ENCODE data around the gene EBNA1BP2.
"Not testable (repeated sequence)": the region's sequence is repeated elsewhere in the genome, so short reads cannot be mapped to it uniquely, and the experiment has no call there.

The EBNA1BP2 gene

GRCh38 chr1:43171312-43171875, 696 bp downstream of the EBNA1BP2 start:
- no peak for DNase-seq

GRCh38 chr1:43165765-43166164, 6.3 kb downstream of the EBNA1BP2 start:
- no peak for DNase-seq

GRCh38 chr1:43165162-43165561, 6.9 kb downstream of the EBNA1BP2 start:
- DNase-seq = no peak

- no peak for DNase-seq
Measured at GRCh38 chr1:43156026-43156425, 16.1 kb downstream of the EBNA1BP2 start.

DNA sequence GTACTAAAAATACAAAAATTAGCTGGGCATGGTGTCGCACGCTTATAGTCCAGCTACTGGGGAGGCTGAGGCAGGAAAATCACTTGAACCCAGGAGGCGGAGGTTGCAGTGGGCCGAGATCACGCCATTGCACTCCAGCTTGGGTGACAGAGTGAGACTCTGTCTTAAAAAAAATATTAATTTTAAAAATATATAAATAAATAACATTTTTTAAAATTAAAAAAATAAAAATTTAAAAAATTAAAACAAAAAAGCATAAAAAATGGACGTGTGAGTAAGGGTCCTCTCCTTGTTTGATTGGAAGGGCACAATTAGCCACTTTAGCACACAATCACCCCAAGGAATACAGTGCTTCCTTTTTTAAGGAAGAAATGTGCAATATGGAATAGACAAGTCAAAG, 18.6 kb downstream of the EBNA1BP2 start:
- no peak for DNase-seq

DNA sequence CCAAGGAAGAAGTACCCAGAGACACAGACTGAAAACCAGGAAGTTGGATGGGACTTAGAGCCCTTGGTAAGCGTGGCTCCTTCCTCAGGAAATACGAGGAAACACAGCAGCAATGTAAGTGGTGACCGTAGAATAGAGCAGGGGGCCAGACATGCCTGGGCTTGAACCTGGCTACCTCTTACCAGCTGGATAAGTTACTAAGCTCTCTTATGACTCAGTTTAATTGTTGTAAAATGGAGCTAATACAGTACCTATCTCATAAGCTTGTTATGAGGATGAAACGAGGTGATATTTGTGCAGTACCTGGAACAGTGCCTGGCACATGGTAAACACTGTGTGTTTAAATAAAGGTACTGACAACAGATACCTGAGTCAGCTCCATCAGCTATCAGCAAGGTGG, 19.2 kb downstream of the EBNA1BP2 start:
- no peak for DNase-seq

GRCh38 chr1:43149889-43150288, 22.2 kb downstream of the EBNA1BP2 start:
- no peak for DNase-seq

DNA sequence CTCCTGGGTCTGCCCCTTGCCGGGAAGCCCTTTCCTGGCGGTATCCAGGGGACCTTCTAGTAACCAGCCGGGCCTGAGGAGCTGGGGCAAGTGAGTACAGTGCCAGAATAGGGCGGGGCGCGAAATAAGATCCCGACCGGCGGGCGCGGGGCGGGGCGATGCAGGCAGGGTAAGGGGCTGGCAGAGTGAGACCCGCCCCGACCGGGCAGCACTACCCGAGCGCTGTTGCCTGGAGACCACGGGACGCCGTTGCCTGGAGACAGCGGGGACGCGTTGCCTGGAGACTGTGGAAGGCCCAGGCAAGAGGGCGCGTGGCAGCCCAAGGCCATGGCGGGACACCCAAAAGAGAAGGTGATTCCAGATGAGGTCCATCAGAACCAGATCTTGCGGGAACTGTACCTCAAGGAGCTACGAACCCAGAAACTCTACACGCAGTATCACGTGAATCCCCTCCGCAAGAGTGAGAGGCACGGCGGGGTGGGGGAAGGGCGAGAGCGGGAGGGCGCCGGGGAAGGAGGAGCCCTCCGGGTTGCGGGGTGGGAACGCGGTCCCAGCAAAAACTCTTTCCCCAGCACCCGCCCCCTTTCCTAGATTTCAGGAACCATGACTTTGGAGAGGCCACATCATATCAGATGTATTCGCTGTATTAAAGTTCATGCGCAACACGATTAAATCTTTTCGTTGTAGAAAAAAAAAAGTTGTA, 24.3 kb downstream of the EBNA1BP2 start:
- DNase-seq = peak; percentile 36 to 50

DNA sequence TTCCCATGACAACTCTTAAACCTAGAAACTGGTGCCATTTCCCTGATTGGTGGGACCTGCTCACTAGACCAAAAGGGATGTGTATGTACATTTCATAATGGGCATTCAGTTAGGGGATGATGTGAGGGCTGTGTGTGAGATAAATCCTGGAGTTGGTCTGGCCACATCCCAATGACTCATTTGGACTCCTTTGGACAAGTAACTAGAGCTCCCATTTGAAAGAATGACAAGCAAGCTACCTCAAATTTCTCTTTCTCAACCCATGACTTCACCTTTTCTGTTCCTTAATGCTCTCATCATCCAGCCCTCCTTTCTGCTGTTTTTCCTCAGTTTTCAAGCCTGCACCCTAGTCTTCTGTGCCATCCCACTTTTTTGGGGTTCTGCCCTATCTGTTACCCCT, 27.9 kb downstream of the EBNA1BP2 start:
- DNase-seq = no peak

DNA sequence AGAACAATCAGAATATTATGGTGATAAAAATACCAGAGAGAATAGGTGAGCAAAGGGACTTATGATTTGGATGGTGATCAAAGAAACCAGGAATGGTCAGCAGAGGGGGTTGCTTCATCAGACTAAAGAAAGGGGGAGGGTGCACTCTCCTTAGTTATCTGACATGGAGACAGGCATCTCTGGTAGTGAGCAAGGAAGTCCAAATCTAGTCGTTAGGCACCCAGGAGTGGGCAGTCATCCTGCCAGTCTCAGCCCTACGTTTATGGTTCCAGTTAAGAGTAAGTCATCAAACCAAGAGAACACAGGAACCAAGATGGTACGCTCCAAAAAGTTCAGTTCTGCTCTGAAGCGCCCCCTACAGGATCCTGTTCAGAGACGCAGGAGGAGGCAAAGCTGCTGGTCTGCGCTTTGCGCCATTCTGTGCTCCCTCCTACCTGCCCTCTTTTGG, 28.6 kb downstream of the EBNA1BP2 start:
- DNase-seq = peak; percentile 7 to 34

DNA sequence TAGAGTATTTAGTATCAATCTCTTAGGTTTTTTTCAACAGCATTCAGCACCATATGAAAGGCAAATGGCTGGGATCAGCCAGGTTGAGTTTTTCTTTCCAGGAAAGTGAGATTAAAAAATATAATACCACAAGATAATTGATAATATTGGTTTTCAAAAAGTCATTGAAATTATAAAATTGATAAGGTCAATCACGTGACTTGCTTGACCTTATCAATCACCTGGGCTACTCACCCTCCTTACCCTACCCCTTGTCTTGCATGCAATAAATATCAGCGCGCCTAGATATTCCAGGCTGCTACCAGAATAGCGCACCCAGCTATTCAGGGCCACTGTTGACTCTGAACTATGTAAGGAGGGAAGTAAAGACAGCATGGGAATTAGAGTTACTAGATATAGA, 31.5 kb downstream of the EBNA1BP2 start:
- no peak for DNase-seq

- no peak for DNase-seq
Measured at GRCh38 chr1:43140010-43140409, 32.1 kb downstream of the EBNA1BP2 start.

- not testable (repeated sequence) for DNase-seq
Measured at GRCh38 chr1:43139295-43139694, 32.8 kb downstream of the EBNA1BP2 start.

DNA sequence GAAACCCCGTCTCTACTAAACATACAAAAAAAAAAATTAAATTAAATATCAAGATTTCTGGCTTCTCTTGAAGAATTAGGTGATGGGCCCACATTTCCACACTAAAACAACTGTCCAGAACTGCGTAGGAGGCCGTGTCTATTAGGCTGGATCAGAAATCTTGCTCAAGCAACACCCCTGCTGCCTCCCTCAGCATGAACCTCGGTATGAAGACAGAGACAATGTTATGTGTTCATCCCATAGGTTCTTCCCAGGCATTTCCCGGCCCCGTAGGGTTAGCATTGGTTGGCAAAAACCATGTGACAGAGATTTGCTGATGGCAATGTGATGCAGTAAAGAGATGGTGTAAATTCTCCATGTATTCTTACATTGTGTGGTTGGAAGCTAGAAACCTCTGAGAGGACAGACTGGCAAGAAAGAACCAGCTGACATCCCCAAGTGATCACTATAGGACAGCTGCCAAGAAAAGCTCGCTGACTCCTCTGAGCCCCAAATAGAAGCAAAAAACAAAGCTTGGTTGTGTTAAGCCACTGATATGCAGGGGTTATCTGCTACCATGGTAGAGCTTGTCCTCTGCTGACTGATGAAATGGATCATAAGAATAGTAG, 34.5 kb downstream of the EBNA1BP2 start:
- no peak for DNase-seq

DNA sequence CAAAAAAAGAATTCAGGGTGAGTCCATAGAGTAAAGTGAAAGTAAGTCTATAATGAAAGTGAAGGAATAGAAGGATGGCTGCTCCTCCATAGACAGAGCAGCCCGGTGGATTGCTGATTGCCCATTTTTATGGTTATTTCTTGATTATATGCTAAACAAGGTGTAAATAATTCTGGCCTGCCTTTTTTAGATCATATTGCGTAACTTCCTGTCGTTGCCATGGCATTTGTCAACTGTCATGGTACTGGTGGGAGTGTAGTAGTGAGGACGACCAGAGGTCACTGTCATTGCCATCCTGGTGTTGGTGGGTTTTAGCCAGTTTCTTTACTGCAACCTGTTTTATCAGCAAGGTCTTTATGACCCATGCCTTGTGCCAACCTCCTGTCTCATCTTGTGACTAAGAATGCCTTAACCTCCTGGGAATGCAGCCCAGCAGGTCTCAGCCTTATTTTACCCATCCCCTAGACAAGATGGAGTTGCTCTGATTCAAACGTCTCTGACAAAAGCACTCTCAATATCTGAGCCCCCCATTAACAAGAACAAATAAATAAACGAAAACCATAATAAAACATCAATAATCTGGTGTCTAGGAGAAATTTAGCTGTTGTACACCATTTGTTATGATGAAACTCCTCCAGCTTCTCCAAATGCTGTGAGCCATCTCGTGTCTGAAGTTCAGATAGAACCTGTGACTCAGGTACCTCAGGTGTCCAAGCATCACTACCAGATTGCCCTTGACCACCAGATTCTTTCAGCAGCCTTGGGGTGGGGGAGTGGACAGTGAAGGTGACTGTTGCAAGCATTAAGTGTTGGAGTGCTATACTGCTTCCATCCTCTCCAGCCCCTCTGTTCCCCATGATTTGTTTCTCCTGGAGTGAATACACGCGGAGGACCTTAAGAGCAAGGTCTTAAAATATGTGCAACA, 36.0 kb downstream of the EBNA1BP2 start:
- no peak for DNase-seq

GRCh38 chr1:43134640-43135039, 37.5 kb downstream of the EBNA1BP2 start:
- no peak for DNase-seq

DNA sequence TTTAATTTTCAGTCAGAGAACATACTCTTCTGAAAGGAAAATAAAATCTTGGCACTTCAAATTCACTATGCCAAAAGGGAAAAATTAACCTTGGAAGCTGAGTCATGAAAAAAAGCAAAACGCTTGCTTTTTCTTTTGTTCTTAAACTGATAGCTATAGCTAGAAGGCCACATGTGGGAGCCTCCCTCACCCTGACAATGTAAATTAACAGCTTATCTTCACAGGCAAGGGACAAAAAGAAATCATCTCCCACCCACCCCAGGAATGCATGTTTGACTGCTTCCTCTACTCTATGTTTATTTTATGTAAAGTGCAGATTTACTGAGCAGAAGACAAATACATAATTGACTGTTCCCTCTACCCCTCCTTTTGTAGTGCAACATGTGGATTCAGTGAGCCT, 38.0 kb downstream of the EBNA1BP2 start:
- no peak for DNase-seq

DNA sequence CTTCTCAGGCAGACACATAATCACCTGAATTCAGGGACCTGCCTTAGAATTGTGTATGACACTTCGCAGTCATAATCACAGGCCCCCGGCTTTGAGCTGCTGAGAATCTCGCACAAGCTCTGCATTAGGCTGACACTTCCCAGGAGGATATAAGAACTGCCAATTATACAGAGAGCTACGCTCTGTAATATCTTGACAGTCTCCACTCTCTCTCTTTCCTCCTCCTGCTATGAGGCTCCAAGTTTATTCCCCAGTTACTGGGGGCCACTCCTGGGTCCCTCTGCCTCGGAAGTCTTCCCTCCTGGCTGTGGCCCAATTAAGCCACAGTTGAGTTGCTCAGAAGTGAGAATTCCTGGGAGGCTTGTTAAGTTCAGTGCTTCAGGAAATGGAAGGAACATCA, 42.7 kb downstream of the EBNA1BP2 start:
- DNase-seq = no peak

DNA sequence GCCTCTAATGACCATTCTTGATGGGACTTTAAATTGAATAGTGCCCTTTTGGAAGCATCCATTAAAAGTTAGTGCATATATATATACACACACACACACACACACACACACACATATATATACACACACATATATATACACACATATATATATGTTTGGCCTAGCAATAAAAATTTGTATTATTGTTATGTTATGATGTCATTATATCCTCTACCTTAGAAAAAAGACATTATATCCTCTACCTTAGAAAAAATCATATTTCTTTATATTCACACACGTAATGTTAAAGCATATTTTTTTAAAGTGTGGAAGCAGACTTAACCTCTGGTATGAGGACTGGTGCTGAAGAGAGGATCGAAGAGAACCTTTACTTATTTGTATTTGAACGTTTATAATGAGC, 43.3 kb downstream of the EBNA1BP2 start:
- no peak for DNase-seq

GRCh38 chr1:43123031-43123430, 49.1 kb downstream of the EBNA1BP2 start:
- DNase-seq = no peak

DNA sequence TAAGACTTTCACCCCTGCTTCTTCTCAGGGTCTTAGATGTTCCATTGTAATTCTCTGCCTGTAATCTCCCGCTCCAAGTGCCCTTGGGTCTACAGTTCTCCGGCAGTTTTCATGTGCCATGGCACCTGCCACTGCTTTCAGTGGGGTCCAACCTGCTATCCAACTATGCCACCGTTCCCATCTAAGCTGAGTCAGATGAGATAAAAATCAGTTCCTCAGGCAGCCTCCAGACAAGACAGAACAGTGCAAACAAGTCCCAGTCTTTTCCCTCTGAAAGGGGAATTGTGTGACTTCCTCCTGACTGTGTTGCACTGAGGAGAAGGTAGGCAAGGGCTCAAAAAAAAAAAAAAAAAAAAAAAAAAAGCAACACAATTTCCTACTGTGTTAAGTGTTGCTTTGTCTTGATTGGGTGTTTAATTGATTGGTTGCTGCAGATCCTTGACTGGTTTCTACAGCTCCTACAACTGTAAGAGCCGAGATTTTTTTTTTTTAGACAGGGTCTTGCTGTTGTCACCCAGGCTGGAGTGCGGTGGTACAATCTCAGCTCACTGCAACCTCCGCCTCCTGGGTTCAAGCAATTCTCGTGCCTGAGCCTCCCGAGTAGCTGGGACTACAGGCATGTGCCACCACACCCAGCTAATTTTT, 50.7 kb downstream of the EBNA1BP2 start:
- no peak for DNase-seq

DNA sequence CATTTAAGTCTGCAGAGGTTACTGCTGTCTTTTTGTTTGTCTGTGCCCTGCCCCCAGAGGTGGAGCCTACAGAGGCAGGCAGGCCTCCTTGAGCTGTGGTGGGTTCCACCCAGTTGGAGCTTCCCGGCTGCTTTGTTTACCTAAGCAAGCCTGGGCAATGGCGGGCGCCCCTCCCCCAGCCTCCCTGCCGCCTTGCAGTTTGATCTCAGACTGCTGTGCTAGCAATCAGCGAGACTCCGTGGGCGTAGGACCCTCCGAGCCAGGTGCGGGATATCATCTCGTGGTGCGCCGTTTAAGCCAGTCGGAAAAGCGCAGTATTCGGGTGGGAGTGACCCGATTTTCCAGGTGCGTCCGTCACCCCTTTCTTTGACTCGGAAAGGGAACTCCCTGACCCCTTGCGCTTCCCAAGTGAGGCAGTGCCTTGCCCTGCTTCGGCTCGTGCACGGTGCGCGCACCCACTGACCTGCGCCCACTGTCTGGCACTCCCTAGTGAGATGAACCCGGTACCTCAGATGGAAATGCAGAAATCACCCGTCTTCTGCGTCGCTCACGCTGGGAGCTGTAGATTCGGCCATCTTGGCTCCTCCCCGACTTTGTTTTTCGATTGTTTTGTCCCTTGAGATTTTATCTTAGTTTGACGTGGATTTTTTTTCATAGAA, 52.0 kb downstream of the EBNA1BP2 start:
- not testable (repeated sequence) for DNase-seq

All from activated CD4-positive, alpha-beta T cell treated with anti-CD3 and anti-CD28 coated beads, Interleukin-2, amount 50 U/mL, for 48 hours (primary cell).